NCI-H345 treated with DMSO at 0.1 percent for 48 hours (cell line): ENCODE results near the gene ATP5F1C.

Experiments
- DNase-seq: peaks from one replicate; lab custom pipeline; 2025; ENCODE audit not compliant: unreplicated experiment; lab: John Stamatoyannopoulos, UW

Gene ATP5F1C

GRCh38 chr10:7836571-7836970, 48.6 kb downstream of the ATP5F1C start:
- no peak for DNase-seq

GRCh38 chr10:7846591-7846990, 58.6 kb downstream of the ATP5F1C start:
- DNase-seq, result no peak

GRCh38 chr10:7853226-7853842, 65.4 kb downstream of the ATP5F1C start:
- no peak for DNase-seq

- DNase-seq, result no peak
Observed at GRCh38 chr10:7853890-7854289, 65.9 kb downstream of the ATP5F1C start.

- DNase-seq, result no peak
Observed at GRCh38 chr10:7855205-7855604, 67.2 kb downstream of the ATP5F1C start.

GRCh38 chr10:7856678-7857077, 68.7 kb downstream of the ATP5F1C start:
- DNase-seq, result no peak

GRCh38 chr10:7857262-7857661, 69.3 kb downstream of the ATP5F1C start:
- no peak for DNase-seq
